GM21360 (cell line): Measurements from ENCODE around the gene ZNF891.

Experiments
- ATAC-seq: cut with Tn5 transposase; IDR thresholded peaks from one replicate; pipeline ENCODE4 v1.9.1; 2021; ENCODE audit warnings: mild to moderate bottlenecking, moderate library complexity; ENCODE audit not compliant: unreplicated experiment

Gene ZNF891

GRCh38 chr12:133063556-133063955 lies 66.5 kb downstream of the ZNF891 start:
- no peak for ATAC-seq

GRCh38 chr12:133061954-133062353 lies 68.1 kb downstream of the ZNF891 start:
- no peak for ATAC-seq

DNA sequence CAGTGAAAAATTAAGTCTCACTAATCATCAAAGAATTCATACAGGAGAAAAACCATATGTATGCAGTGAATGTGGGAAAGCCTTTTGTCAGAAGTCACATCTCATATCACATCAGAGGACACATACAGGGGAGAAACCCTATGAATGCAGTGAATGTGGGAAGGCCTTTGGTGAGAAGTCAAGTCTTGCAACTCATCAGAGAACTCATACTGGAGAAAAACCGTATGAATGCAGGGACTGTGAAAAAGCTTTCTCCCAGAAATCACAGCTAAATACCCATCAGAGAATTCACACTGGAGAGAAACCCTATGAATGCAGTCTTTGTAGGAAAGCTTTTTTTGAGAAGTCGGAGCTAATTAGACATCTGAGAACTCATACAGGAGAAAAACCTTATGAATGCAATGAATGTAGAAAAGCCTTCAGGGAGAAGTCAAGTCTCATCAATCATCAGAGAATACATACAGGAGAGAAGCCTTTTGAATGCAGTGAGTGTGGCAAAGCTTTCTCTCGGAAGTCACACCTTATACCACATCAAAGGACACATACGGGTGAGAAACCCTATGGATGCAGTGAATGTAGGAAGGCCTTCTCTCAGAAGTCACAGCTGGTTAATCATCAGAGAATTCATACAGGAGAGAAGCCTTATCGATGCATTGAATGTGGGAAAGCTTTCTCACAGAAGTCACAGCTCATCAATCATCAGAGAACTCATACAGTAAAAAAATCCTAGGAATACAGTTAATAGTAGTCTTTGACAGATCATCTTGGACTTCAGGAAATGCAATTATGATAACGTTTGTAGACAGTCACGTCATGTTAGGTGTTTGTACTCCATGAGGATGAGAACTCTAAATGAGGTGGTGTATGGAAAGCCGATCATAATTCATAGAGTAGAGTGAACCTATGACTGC lies 71.6 kb downstream of the ZNF891 start:
- no peak for ATAC-seq

GRCh38 chr12:133057446-133057845 lies 72.6 kb downstream of the ZNF891 start:
- ATAC-seq: no peak
